ENCODE data around the gene TPGS1. TPM values are rescaled to one million over a fixed set of nuclear protein-coding genes. Genes with fewer than 3 reads are reported as not detected.

TPGS1 gene
- total RNA-seq, 2 experiments from 2014 or later = 21.6 to 27.1 TPM

Other genes with a start within 250 kb of the TPGS1 start
- under 1 TPM; 0.15 to 0.22 TPM for gene PLPP2, start 216.1 kb upstream of the TPGS1 start, total RNA-seq
- gene MIER2, start 162.7 kb upstream of the TPGS1 start, total RNA-seq = 10 to 100 TPM; 20.7 to 22.0 TPM
- not detected for gene C2CD4C, start 98.3 kb upstream of the TPGS1 start, total RNA-seq
- gene SHC2, start 46.5 kb upstream of the TPGS1 start, total RNA-seq = not detected
- gene MADCAM1, start 11.0 kb upstream of the TPGS1 start, total RNA-seq = under 1 TPM in 1 of 2 experiments, not detected in 1; 0.15 TPM
- gene CDC34, start 24.3 kb downstream of the TPGS1 start, total RNA-seq = 10 to 100 TPM; 43.7 to 50.8 TPM
- gene GZMM, start 36.6 kb downstream of the TPGS1 start, total RNA-seq = 10 to 100 TPM; 44.5 to 47.4 TPM
- gene BSG, start 65.1 kb downstream of the TPGS1 start, total RNA-seq = 100 to 1,000 TPM; 233 TPM
- gene HCN2, start 82.4 kb downstream of the TPGS1 start, total RNA-seq = 1 to 10 TPM; 2.6 to 3.2 TPM
- 10 to 100 TPM; 42.1 to 52.3 TPM for gene POLRMT, start 126.0 kb downstream of the TPGS1 start, total RNA-seq
- gene FGF22, start 132.4 kb downstream of the TPGS1 start, total RNA-seq = under 1 TPM in 1 of 2 experiments, not detected in 1; 0.12 TPM
- 10 to 100 TPM; 71.5 to 80.3 TPM for gene RNF126, start 155.7 kb downstream of the TPGS1 start, total RNA-seq
- gene FSTL3, start 168.9 kb downstream of the TPGS1 start, total RNA-seq = 1 to 10 TPM; 1.6 to 2.1 TPM
- not detected for gene PRSS57, start 188.0 kb downstream of the TPGS1 start, total RNA-seq
- not detected for gene PALM, start 201.4 kb downstream of the TPGS1 start, total RNA-seq
- gene MISP, start 243.6 kb downstream of the TPGS1 start, total RNA-seq = not detected